Stimulated activated CD8-positive, alpha-beta memory T cell treated with anti-CD3 and anti-CD28 coated beads, Interleukin-15, amount 100 ng/mL, for 48 hours (primary cell): ENCODE data around the gene MLN.
"Not testable (repeated sequence)": the region's sequence is repeated elsewhere in the genome, so short reads cannot be mapped to it uniquely, and the experiment has no call there.

Experiments used
- DNase-seq, 2 donors: peaks; one replicate each; pipeline ENCODE4 v3.0.0-alpha.2; 2020; ENCODE audit warnings: low read depth in 2 of 2

Gene MLN

GRCh38 chr6:33834401-33835392, 30.9 kb upstream of the MLN start:
- DNase-seq: no peak

GRCh38 chr6:33833599-33833998, 29.8 kb upstream of the MLN start:
- no peak for DNase-seq

GRCh38 chr6:33832831-33833230, 29.0 kb upstream of the MLN start:
- not testable (repeated sequence) for DNase-seq

- DNase-seq: not testable (repeated sequence)
Observed at GRCh38 chr6:33831725-33832124, 27.9 kb upstream of the MLN start.

- DNase-seq: no peak
Observed at GRCh38 chr6:33830635-33831240, 26.9 kb upstream of the MLN start.

- DNase-seq: no peak
Observed at GRCh38 chr6:33828764-33829731, 25.2 kb upstream of the MLN start.

- DNase-seq: no peak
Observed at GRCh38 chr6:33828452-33828763, 24.6 kb upstream of the MLN start.

- DNase-seq: no peak
Observed at GRCh38 chr6:33827546-33828451, 24.0 kb upstream of the MLN start.

GRCh38 chr6:33826537-33826936, 22.7 kb upstream of the MLN start:
- no peak for DNase-seq

- no peak for DNase-seq
Observed at GRCh38 chr6:33824461-33825154, 20.8 kb upstream of the MLN start.

- no peak for DNase-seq
Observed at GRCh38 chr6:33823806-33824205, 20.0 kb upstream of the MLN start.

- no peak for DNase-seq
Observed at GRCh38 chr6:33822575-33823395, 19.0 kb upstream of the MLN start.

- no peak for DNase-seq
Observed at GRCh38 chr6:33820784-33821520, 17.1 kb upstream of the MLN start.

GRCh38 chr6:33820243-33820642, 16.4 kb upstream of the MLN start:
- no peak for DNase-seq

GRCh38 chr6:33819021-33819420, 15.2 kb upstream of the MLN start:
- no peak for DNase-seq

GRCh38 chr6:33818293-33818692, 14.5 kb upstream of the MLN start:
- no peak for DNase-seq

- no peak for DNase-seq
Observed at GRCh38 chr6:33817489-33817888, 13.7 kb upstream of the MLN start.

- no peak for DNase-seq
Observed at GRCh38 chr6:33816911-33817310, 13.1 kb upstream of the MLN start.

GRCh38 chr6:33815854-33816253, 12.1 kb upstream of the MLN start:
- no peak for DNase-seq
